ENCODE results near the gene ENDOD1. TPM values are rescaled to one million over a fixed set of nuclear protein-coding genes. Genes with fewer than 3 reads are reported as not detected.

ENDOD1 gene
- total RNA-seq, 4 donors from 2014 or later, result 22.8 to 33.7 (median 26.3) TPM

GRCh38 chr11:95076981-95077380 lies 12.7 kb upstream of the ENDOD1 start:
- TF ChIP-seq CTCF (IDR thresholded peaks at IDR 0.05; ENCODE audit: low read depth), result no peak

- no peak for TF ChIP-seq CTCF (IDR thresholded peaks at IDR 0.05; ENCODE audit: low read depth)
These were observed 11.1 kb upstream of the ENDOD1 start for GRCh38 chr11:95078526-95078925.

- no peak for TF ChIP-seq CTCF (IDR thresholded peaks at IDR 0.05; ENCODE audit: low read depth)
These were observed 8.6 kb upstream of the ENDOD1 start for GRCh38 chr11:95081010-95081409.

GRCh38 chr11:95081412-95081811 lies 8.2 kb upstream of the ENDOD1 start:
- TF ChIP-seq CTCF (IDR thresholded peaks at IDR 0.05; ENCODE audit: low read depth), result no peak

- TF ChIP-seq CTCF (IDR thresholded peaks at IDR 0.05; ENCODE audit: low read depth), result no peak
These were observed 7.1 kb upstream of the ENDOD1 start for GRCh38 chr11:95082576-95083001.

GRCh38 chr11:95084509-95084908 lies 5.1 kb upstream of the ENDOD1 start:
- TF ChIP-seq CTCF (IDR thresholded peaks at IDR 0.05; ENCODE audit: low read depth), result no peak

GRCh38 chr11:95085117-95085816 lies 4.4 kb upstream of the ENDOD1 start:
- no peak for TF ChIP-seq CTCF (IDR thresholded peaks at IDR 0.05; ENCODE audit: low read depth)

Measured in subcutaneous adipose tissue (tissue), 4 donors.